DND-41 (cell line): ENCODE results near the gene ST6GALNAC6.

Experiments used
- ATAC-seq: fragments of 200-7000 bp; cut with Tn5 transposase; 3 replicates; pipeline ENCODE4 v1.9.1; 2021; ENCODE audit warnings: low read depth; ENCODE audit not compliant: insufficient read depth
- DNase-seq: peaks from one replicate; pipeline ENCODE4 v3.0.0-alpha.2; 2020
- H2AFZ ChIP-seq: 2 replicates; pipeline ENCODE4 v1.6.0; 2012; ENCODE audit warnings: low read depth, low read length
- H3K27ac ChIP-seq: 2 replicates; pipeline ENCODE4 v1.5.1; 2012; ENCODE audit warnings: low read length, inconsistent platforms
- H3K27me3 ChIP-seq: fragments of 200-600 bp; sonication (generic); 2 replicates; pipeline ENCODE4 v1.6.0; 2012; ENCODE audit warnings: low read length, mild to moderate bottlenecking, inconsistent platforms; ENCODE audit not compliant: insufficient read depth, poor library complexity
- H3K36me3 ChIP-seq: 2 replicates; pipeline ENCODE4 v1.5.1; 2012; ENCODE audit warnings: low read length, inconsistent platforms; ENCODE audit not compliant: insufficient read depth
- H3K4me1 ChIP-seq: 2 replicates; pipeline ENCODE4 v1.5.1; 2012; ENCODE audit warnings: mild to moderate bottlenecking, low read length; ENCODE audit not compliant: insufficient read depth
- H3K4me2 ChIP-seq: 2 replicates; pipeline ENCODE4 v1.6.0; 2012; ENCODE audit warnings: mild to moderate bottlenecking, moderate library complexity, low read length, inconsistent platforms; ENCODE audit not compliant: insufficient read depth
- H3K4me3 ChIP-seq, 2 experiments: fragments of 200-600 bp in 1 of 2; shearing (Covaris generic) in 1 of 2; 2 replicates each; pipeline ENCODE4 v1.5.1; 2012 to 2016; ENCODE audit warnings: inconsistent platforms in 2 of 2, low read length in 2 of 2, mild to moderate bottlenecking in 2 of 2, low read depth in 1 of 2, moderate library complexity in 1 of 2
- H3K79me2 ChIP-seq: 2 replicates; pipeline ENCODE4 v1.6.0; 2012; ENCODE audit warnings: low read length, inconsistent platforms; ENCODE audit not compliant: insufficient read depth
- H3K9ac ChIP-seq: 2 replicates; pipeline ENCODE4 v1.6.0; 2012; ENCODE audit warnings: low read depth, mild to moderate bottlenecking, inconsistent platforms, low read length, moderate library complexity
- H3K9me3 ChIP-seq: 2 replicates; pipeline ENCODE4 v1.5.1; 2012; ENCODE audit warnings: low read length, moderate library complexity, mild to moderate bottlenecking, inconsistent platforms; ENCODE audit not compliant: insufficient read depth, severe bottlenecking
- H4K20me1 ChIP-seq: 2 replicates; pipeline ENCODE4 v1.6.0; 2012; ENCODE audit warnings: low read length; ENCODE audit not compliant: insufficient read depth
- CTCF ChIP-seq: IDR thresholded peaks from 2 replicates; pipeline ENCODE4 v1.5.1; 2012; ENCODE audit warnings: borderline replicate concordance, low read length, moderate library complexity, mild to moderate bottlenecking; ENCODE audit not compliant: poor library complexity, severe bottlenecking; ENCODE audit errors: extremely low read depth
- EZH2 ChIP-seq: IDR thresholded peaks from 3 replicates; pipeline ENCODE4 v1.6.1; 2012; ENCODE audit warnings: borderline replicate concordance, low read depth, mild to moderate bottlenecking, moderate library complexity, low read length, inconsistent platforms; ENCODE audit not compliant: severe bottlenecking

ST6GALNAC6 gene

GRCh38 chr9:127915801-127916719 lies 16.7 kb upstream of the ST6GALNAC6 start:
- Histone ChIP-seq H3K9me3 (no peaks in the 10 kb centered on the region), H3K4me1 (peaks cover 32% of the 10 kb centered on the region), H3K4me2 (peak overlapping the region; percentile 96), H3K9ac (peak overlapping the region; percentile 64), H3K79me2 (no peaks in the 10 kb centered on the region), H2AFZ (peak overlapping the region; percentile 88), H3K27ac (peak overlapping the region; percentile 35; the same call in 1 of the 2 replicates), H3K4me3 (peak overlapping the region; percentile 23 to 69; a peak in 3 of 4 replicates), H3K27me3 (no peaks in the 10 kb centered on the region), H4K20me1 (no peaks in the 10 kb centered on the region), H3K36me3 (peaks cover 5% of the 10 kb centered on the region; the same call in 1 of the 2 replicates)
- ATAC-seq (no peak), DNase-seq (no peak)
- TF ChIP-seq CTCF (no peak), EZH2 (no peak)

DNA sequence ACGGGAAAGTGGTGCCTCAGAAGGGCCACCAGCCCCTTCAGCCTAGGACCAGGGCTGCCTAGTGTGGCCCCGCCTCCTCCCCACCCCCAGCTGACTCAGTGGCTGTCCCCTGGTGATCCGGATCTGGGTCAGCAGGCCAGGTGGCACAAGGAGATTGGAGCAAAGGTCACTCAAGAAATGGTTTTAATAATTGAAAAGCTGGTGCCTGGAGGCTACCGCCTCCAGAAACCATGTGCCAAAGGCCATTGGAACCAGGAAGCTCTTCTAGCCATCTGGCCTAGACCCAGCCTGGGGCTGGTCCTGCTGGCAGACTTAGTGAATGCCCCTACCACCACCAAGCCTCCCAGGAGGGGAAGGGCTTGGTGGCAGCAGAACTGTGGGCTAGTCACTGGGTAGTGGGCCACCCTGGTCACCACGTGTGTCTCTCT lies 15.9 kb upstream of the ST6GALNAC6 start:
- Histone ChIP-seq H4K20me1 (no peaks in the 10 kb centered on the region), H3K9me3 (no peaks in the 10 kb centered on the region), H3K4me1 (peaks cover 31% of the 10 kb centered on the region), H3K4me3 (no peak overlapping the region), H3K36me3 (peaks cover 5% of the 10 kb centered on the region; the same call in 1 of the 2 replicates), H3K79me2 (no peaks in the 10 kb centered on the region), H3K4me2 (no peak overlapping the region), H3K27me3 (no peaks in the 10 kb centered on the region), H3K9ac (no peak overlapping the region), H2AFZ (no peak overlapping the region), H3K27ac (no peak overlapping the region)
- DNase-seq (no peak), ATAC-seq (no peak)
- TF ChIP-seq CTCF = no peak
- TF ChIP-seq EZH2 = no peak

- no peaks in the 10 kb centered on the region for H3K27me3 ChIP-seq
- H3K9me3 ChIP-seq = no peaks in the 10 kb centered on the region
- H4K20me1 ChIP-seq = no peaks in the 10 kb centered on the region
- H3K4me1 ChIP-seq = peaks cover 29% of the 10 kb centered on the region
- H3K4me2 ChIP-seq = no peak overlapping the region
- no peak overlapping the region for H3K9ac ChIP-seq
- no peak overlapping the region for H3K27ac ChIP-seq
- DNase-seq (no peak), ATAC-seq (no peak)
- H2AFZ ChIP-seq = no peak overlapping the region
- TF ChIP-seq CTCF (no peak), EZH2 (no peak)
- no peaks in the 10 kb centered on the region for H3K79me2 ChIP-seq
- no peak overlapping the region for H3K4me3 ChIP-seq
- peaks cover 5% of the 10 kb centered on the region; the same call in 1 of the 2 replicates for H3K36me3 ChIP-seq
These were observed 14.3 kb upstream of the ST6GALNAC6 start for GRCh38 chr9:127913682-127914081.
